ENCODE data around the gene AMBRA1.

Gene AMBRA1

GRCh38 chr11:46512261-46512881 lies 81.5 kb downstream of the AMBRA1 start:
- TF ChIP-seq NFIC (IDR thresholded peaks at IDR 0.05) (no peak), EP300 (IDR thresholded peaks at IDR 0.05; ENCODE audit: borderline replicate concordance) (no peak), ZBTB7A (IDR thresholded peaks at IDR 0.05; ENCODE audit: low read depth) (no peak), TCF12 (IDR thresholded peaks at IDR 0.05; ENCODE audit: low read depth) (no peak), USF1 (IDR thresholded peaks at IDR 0.05) (no peak), MAX (IDR thresholded peaks at IDR 0.05) (no peak), TAF1 (IDR thresholded peaks at IDR 0.05; ENCODE audit: low read depth) (no peak), CEBPB (IDR thresholded peaks at IDR 0.05) (no peak), EGR1 (IDR thresholded peaks at IDR 0.05) (no peak), CREB1 (IDR thresholded peaks at IDR 0.05; ENCODE audit: low read depth) (no peak), TEAD4 (IDR thresholded peaks at IDR 0.05) (no peak), FOXM1 (IDR thresholded peaks at IDR 0.05; ENCODE audit: borderline replicate concordance, low read depth) (no peak), YY1 (IDR thresholded peaks at IDR 0.05; ENCODE audit: low read depth) (no peak), REST (IDR thresholded peaks at IDR 0.05; ENCODE audit: low read depth) (no peak), RAD21 (IDR thresholded peaks at IDR 0.05; ENCODE audit: low read depth) (no peak)

DNA sequence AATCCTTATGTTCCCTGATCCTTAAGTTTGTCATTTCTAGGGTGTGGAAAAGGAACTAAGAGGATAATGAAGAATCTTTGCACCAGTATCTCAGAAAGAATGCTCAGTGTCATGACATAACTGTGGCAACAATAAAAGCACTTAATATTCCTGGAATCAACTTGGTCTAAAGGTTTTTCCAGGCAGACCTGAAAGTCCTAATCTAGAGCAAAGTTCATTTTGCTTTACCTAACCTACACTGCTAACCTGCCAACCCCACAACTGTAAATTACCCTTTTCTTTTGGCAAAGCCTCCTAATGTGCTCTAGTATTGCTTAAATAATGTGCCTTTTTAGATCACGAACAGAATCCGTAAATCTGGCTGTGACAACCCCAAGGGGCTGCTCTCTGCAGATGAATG lies 82.5 kb downstream of the AMBRA1 start:
- TF ChIP-seq USF1 (IDR thresholded peaks at IDR 0.05) (no peak), TAF1 (IDR thresholded peaks at IDR 0.05; ENCODE audit: low read depth) (no peak), CEBPB (IDR thresholded peaks at IDR 0.05) (no peak), FOXM1 (IDR thresholded peaks at IDR 0.05; ENCODE audit: borderline replicate concordance, low read depth) (no peak)

- TF ChIP-seq USF1 (IDR thresholded peaks at IDR 0.05): no peak
- no peak for TF ChIP-seq TEAD4 (IDR thresholded peaks at IDR 0.05)
- no peak for TF ChIP-seq EP300 (IDR thresholded peaks at IDR 0.05; ENCODE audit: borderline replicate concordance)
- TF ChIP-seq CREB1 (IDR thresholded peaks at IDR 0.05; ENCODE audit: low read depth): no peak
- TF ChIP-seq MAX (IDR thresholded peaks at IDR 0.05): no peak
- no peak for TF ChIP-seq CEBPB (IDR thresholded peaks at IDR 0.05)
- TF ChIP-seq EGR1 (IDR thresholded peaks at IDR 0.05): no peak
- TF ChIP-seq TCF12 (IDR thresholded peaks at IDR 0.05; ENCODE audit: low read depth): no peak
Measured at GRCh38 chr11:46508360-46508759, 85.5 kb downstream of the AMBRA1 start.

DNA sequence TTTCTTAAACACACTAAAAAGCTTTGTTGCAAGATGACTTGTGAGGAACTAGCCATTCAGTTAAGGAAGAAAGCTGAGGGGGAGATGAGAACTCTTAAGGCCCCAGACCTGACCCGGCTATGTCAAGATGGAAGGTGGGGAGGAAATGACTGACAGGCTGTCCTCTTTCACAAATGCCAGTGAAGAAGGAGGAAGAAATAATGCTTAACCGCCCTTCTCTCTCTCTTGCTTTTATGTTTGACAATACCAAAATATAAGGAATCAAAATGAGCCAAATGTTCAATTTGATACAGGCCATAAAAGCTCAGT lies 87.4 kb downstream of the AMBRA1 start:
- TF ChIP-seq TEAD4 (IDR thresholded peaks at IDR 0.05) (no peak), EP300 (IDR thresholded peaks at IDR 0.05; ENCODE audit: borderline replicate concordance) (no peak), TAF1 (IDR thresholded peaks at IDR 0.05; ENCODE audit: low read depth) (no peak), RAD21 (IDR thresholded peaks at IDR 0.05; ENCODE audit: low read depth) (no peak), REST (IDR thresholded peaks at IDR 0.05; ENCODE audit: low read depth) (no peak), FOXM1 (IDR thresholded peaks at IDR 0.05; ENCODE audit: borderline replicate concordance, low read depth) (no peak), CREB1 (IDR thresholded peaks at IDR 0.05; ENCODE audit: low read depth) (no peak)

DNA sequence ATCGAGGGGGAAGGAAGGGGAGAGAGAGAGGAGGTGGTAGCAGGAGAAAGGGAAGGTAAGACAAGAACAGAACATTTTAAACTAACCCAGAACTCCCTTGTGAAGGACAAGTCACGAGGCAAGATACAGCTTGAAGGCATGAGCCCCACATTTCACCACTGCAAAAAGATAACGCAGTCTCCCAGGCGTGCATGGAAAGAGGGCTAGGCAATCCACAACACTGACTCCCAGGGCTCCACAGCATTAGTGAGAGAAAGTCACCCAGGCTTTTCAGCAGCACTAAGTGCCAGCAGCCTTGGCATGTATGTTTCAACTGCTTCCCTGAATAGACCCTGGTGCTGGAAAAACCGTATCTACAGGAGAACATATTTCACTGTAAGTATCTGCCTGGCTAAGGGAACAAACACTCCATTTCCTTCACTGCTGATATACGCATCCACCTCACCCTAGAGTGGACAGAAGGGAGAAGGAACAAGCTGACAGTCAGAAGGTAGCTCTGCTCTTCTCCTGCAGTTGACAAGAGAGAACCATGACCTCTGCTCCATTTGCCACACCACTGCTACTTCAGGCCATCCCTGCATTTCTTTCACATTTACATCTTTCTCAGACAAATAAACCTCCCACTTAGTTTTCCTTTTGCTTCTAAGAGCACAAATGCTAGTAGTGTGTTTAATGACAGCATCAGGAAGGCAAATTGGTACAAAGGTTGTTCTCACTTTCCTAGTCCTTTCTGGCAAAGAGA lies 87.9 kb downstream of the AMBRA1 start:
- TF ChIP-seq CREB1 (IDR thresholded peaks at IDR 0.05; ENCODE audit: low read depth) (no peak), TCF12 (IDR thresholded peaks at IDR 0.05; ENCODE audit: low read depth) (no peak), TEAD4 (IDR thresholded peaks at IDR 0.05) (no peak), MAX (IDR thresholded peaks at IDR 0.05) (no peak)

All from Ishikawa (cell line).